CD4-positive, alpha-beta T cell (primary cell): ENCODE data around the gene SLC26A9. TPM values are rescaled to one million over a fixed set of nuclear protein-coding genes. Genes with fewer than 3 reads are reported as not detected.

ENCODE experiments used
- ATAC-seq: fragments of 200-7000 bp; cut with Tn5 transposase; one replicate; pipeline ENCODE4 v1.10.0; 2022; ENCODE audit warnings: mild to moderate bottlenecking; ENCODE audit not compliant: poor library complexity
- CTCF ChIA-PET: fragments of 350-600 bp; sonication (Branson Sonifier 250); formaldehyde crosslinking; loops from one replicate; lab custom pipeline; 2021; ENCODE audit warnings: antibody characterized with exemption, inconsistent platforms; lab: Charles Lee
- POLR2A ChIA-PET: fragments of 350-600 bp; sonication (Branson Sonifier 250); formaldehyde crosslinking; loops from one replicate; lab custom pipeline; 2021; ENCODE audit warnings: antibody characterized with exemption, inconsistent platforms; lab: Charles Lee
- DNase-seq, 14 experiments: peaks; one replicate each; pipeline ENCODE4 v3.0.0-alpha.2; 2013 to 2020; ENCODE audit warnings: mixed read lengths in 2 of 14
- H3K27ac ChIP-seq, 2 donors: one replicate each; pipeline versions ENCODE4 v1.5.1 to v1.7.0; 2013; ENCODE audit warnings: low read length in 2 of 2, low read depth in 1 of 2, mild to moderate bottlenecking in 1 of 2
- H3K27me3 ChIP-seq, 2 experiments: 1 replicate in 1 of 2; 2 replicates in 1 of 2; pipeline versions ENCODE4 v1.6.1 to v1.7.0; 2013; ENCODE audit warnings: low read length in 2 of 2, control low read depth in 1 of 2, mild to moderate bottlenecking in 1 of 2, moderate library complexity in 1 of 2; ENCODE audit not compliant: insufficient read depth in 2 of 2, control insufficient read depth in 1 of 2
- H3K36me3 ChIP-seq: one replicate; pipeline ENCODE4 v1.6.1; 2013; ENCODE audit warnings: low read length, control low read depth; ENCODE audit not compliant: insufficient read depth
- H3K4me1 ChIP-seq: one replicate; pipeline ENCODE4 v1.6.1; 2013; ENCODE audit warnings: low read length, control low read depth; ENCODE audit not compliant: insufficient read depth
- H3K4me3 ChIP-seq: one replicate; pipeline ENCODE4 v1.5.1; 2013; ENCODE audit warnings: mild to moderate bottlenecking, low read length, moderate library complexity
- H3K9me3 ChIP-seq, 2 experiments: 1 replicate in 1 of 2; 2 replicates in 1 of 2; pipeline versions ENCODE4 v1.6.1 to v1.7.0; 2013; ENCODE audit warnings: low read length in 2 of 2, mild to moderate bottlenecking in 2 of 2, control low read depth in 1 of 2, moderate library complexity in 1 of 2; ENCODE audit not compliant: control insufficient read depth in 1 of 2, insufficient read depth in 1 of 2
- H3K27ac Mint-ChIP-seq: one replicate; pipeline ENCODE4 v1.8.0; 2020; ENCODE audit warnings: mixed read lengths
- H3K27me3 Mint-ChIP-seq: one replicate; pipeline ENCODE4 v1.8.0; 2021; ENCODE audit warnings: mixed read lengths
- H3K36me3 Mint-ChIP-seq: one replicate; pipeline ENCODE4 v1.8.0; 2021; ENCODE audit warnings: low read depth, mixed read lengths
- H3K4me1 Mint-ChIP-seq: one replicate; pipeline ENCODE4 v1.8.0; 2021; ENCODE audit warnings: low read depth, mixed read lengths
- H3K4me3 Mint-ChIP-seq: one replicate; pipeline ENCODE4 v1.8.0; 2020; ENCODE audit warnings: mild to moderate bottlenecking, mixed read lengths
- H3K9me3 Mint-ChIP-seq: one replicate; pipeline ENCODE4 v1.8.0; 2020; ENCODE audit warnings: mixed read lengths
- intact Hi-C, 2 experiments: fragments of 100-400 bp; cut with DNase I in 1 of 2; cut with micrococcal nuclease in 1 of 2; formaldehyde crosslinking; loops; one replicate each; pipeline versions ENCODE4 v1.15.1 to v1.9.0; 2023 to 2025; cut with DNase I, micrococcal nuclease
- total RNA-seq, 174 experiments: library from RNA in 2 of 174; stranded (reverse) in 2 of 174; gene quantifications; one replicate each; pipeline ENCODE4 v1.2.3 and lab custom pipeline; 2021 to 2026
- TF ChIP-seq, protein P1 (sequence below): fragments of 200-600 bp; IDR thresholded peaks from one replicate; pipeline ENCODE4 v1.8.0; 2022; ENCODE audit warnings: antibody characterized with exemption, mild to moderate bottlenecking

SLC26A9 gene
- total RNA-seq, 2 experiments from 2014 or later: not detected

DNA sequence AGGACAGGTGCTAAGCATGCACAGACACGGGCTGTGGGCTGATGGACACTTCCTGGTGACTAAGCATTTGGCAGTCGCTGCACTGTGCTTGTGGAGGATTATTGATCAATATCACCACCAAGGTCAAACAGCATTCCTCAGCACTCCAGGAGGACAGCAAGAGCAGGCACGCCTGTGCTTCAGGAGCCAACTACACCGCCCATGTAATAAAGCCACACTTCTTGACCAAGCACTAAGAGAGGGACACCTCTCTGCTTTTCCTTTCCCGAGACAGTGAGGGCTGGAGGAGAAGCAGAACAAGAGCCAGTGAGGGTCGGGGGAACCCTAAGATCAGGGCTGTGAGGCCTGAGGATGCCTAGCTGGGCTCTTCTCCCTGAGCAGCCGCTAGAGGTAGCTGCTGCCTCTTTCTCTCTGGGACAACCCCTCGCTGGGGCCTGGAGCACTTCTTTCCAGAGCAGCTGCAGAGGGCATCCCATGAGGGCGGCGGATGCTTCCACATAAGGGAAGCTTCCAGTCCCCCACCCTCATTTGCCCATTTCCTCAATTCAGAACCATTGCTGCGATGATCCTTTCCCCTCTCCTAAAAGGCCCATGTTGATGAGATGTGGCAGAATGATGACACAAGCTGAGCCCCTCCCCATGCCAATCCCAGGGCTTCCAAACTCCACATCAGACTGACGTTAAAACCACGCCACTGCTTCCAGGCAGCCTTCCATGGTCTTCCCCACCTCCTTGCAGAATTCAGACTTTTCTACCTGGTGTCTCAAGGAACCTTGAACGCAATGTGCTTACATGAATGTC lies 40.9 kb upstream of the SLC26A9 start:
- ATAC-seq (no peak), DNase-seq (peak in 3 of 14 experiments; percentile 10 to 42 (median 36))
- Mint-ChIP-seq H3K36me3 (no peaks in the 10 kb centered on the region), H3K9me3 (no peaks in the 10 kb centered on the region), H3K27me3 (no peaks in the 10 kb centered on the region), H3K4me3 (no peak overlapping the region), H3K4me1 (no peaks in the 10 kb centered on the region), H3K27ac (no peak overlapping the region)
- Histone ChIP-seq H3K27ac (no peak overlapping the region), H3K36me3 (no peaks in the 10 kb centered on the region), H3K4me3 (no peak overlapping the region), H3K27me3 (no peaks in the 10 kb centered on the region), H3K9me3 (no peaks in the 10 kb centered on the region), H3K4me1 (no peaks in the 10 kb centered on the region)
- ChIA-PET POLR2A (no interaction called here), CTCF (interaction anchor here (0.5 kb wide), 1 partner anchor 149 kb away, joined by 3 read pairs; no protein-coding TSS in a partner anchor)
- intact Hi-C loops: loop anchor here in 1 of 2 experiments (1.0 kb wide), 1 partner anchor 122 kb away; no protein-coding TSS in a partner anchor
- TF ChIP-seq, protein P1, sequence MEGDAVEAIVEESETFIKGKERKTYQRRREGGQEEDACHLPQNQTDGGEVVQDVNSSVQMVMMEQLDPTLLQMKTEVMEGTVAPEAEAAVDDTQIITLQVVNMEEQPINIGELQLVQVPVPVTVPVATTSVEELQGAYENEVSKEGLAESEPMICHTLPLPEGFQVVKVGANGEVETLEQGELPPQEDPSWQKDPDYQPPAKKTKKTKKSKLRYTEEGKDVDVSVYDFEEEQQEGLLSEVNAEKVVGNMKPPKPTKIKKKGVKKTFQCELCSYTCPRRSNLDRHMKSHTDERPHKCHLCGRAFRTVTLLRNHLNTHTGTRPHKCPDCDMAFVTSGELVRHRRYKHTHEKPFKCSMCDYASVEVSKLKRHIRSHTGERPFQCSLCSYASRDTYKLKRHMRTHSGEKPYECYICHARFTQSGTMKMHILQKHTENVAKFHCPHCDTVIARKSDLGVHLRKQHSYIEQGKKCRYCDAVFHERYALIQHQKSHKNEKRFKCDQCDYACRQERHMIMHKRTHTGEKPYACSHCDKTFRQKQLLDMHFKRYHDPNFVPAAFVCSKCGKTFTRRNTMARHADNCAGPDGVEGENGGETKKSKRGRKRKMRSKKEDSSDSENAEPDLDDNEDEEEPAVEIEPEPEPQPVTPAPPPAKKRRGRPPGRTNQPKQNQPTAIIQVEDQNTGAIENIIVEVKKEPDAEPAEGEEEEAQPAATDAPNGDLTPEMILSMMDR: no peak

DNA sequence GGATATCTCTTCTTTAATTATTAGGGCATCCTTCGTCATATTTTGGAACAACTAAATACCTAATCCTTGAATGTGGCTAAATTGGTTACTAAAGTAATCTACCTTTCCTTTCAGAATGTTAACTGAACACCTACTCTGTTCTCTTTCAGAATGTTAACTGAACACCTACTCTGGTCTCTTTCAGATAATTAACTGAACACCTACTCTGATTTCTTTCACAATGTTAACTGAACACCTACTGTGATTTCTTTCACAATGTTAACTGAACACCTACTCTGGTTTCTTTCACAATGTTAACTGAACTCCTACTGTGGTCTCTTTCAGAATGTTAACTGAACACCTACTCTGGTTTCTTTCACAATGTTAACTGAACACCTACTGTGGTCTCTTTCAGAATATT lies 38.0 kb upstream of the SLC26A9 start:
- ChIA-PET CTCF (interaction anchor here (1.3 kb wide), 1 partner anchor 190 kb away, joined by 3 read pairs; no protein-coding TSS in a partner anchor), POLR2A (no interaction called here)
- Mint-ChIP-seq H3K27me3 (peaks cover 4% of the 10 kb centered on the region), H3K4me3 (no peak overlapping the region), H3K27ac (no peak overlapping the region), H3K4me1 (no peaks in the 10 kb centered on the region), H3K9me3 (no peaks in the 10 kb centered on the region), H3K36me3 (no peaks in the 10 kb centered on the region)
- H3K36me3 ChIP-seq: no peaks in the 10 kb centered on the region
- intact Hi-C loops: no loop called here
- no peak for ATAC-seq
- no peaks in the 10 kb centered on the region for H3K9me3 ChIP-seq
- DNase-seq: no peak
- H3K27ac ChIP-seq: no peak overlapping the region
- H3K27me3 ChIP-seq: no peaks in the 10 kb centered on the region
- TF ChIP-seq, protein P1: no peak
- no peak overlapping the region for H3K4me3 ChIP-seq
- no peaks in the 10 kb centered on the region for H3K4me1 ChIP-seq

DNA sequence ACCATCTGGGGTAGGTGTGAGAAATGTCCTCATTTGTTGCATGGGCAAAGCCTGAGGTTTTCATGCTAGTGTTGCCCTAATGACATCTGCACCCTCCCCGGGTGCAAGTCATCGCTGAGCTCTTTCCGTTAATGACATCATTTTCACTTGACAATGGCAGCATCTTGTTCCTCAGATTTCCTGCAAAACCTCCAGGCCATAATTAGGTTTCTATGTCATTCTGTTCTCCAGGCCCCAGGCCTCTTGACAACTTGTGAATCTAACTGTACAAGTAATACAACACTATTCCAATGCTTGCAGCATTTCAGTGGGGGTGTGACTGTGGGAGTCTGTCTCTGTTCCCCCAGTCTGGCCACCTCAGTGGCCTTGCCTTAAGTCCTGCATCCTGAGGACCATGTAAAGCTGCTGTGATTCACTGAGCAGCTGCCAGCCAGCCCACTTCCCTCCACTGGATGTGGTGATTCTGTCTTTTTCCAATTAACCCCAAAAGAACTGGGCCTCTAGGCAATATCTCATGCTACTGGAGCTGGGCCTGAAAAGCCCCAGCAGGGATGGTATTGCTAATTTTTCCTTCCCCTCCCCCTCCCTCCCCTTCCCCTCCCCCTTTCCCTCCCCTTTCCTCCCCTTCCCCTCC lies 37.1 kb upstream of the SLC26A9 start:
- Histone ChIP-seq H3K27ac (no peak overlapping the region), H3K4me3 (no peak overlapping the region), H3K4me1 (no peaks in the 10 kb centered on the region), H3K9me3 (no peaks in the 10 kb centered on the region), H3K36me3 (no peaks in the 10 kb centered on the region), H3K27me3 (no peaks in the 10 kb centered on the region)
- ATAC-seq: no peak
- Mint-ChIP-seq H3K4me3 (no peak overlapping the region), H3K27ac (no peak overlapping the region), H3K4me1 (no peaks in the 10 kb centered on the region), H3K9me3 (no peaks in the 10 kb centered on the region), H3K36me3 (no peaks in the 10 kb centered on the region), H3K27me3 (peaks cover 4% of the 10 kb centered on the region)
- no peak for DNase-seq
- TF ChIP-seq, protein P1: no peak
- POLR2A ChIA-PET: no interaction called here
- CTCF ChIA-PET: no interaction called here
- intact Hi-C loops: no loop called here
